ENCODE data around the gene KCNK3.

Gene KCNK3

DNA sequence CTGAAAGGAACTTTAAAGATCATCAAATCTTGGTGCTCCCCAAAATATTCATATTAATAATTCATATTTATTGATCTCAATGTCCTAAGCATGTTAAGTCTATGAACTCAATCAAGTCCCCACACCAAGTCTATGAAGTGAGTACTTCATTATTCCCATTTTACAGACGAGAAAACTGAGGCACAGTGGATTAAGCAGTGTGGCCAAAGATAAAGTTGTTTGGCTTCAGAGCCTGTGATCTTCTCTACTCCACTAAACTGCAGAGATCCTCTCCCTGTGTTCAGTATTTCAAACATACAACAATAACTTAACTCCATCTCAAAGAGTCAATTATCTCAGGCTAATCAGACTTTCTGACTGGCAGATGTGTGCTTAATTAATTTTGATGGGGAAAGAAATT lies 29.8 kb downstream of the KCNK3 start:
- TF ChIP-seq, protein P1, sequence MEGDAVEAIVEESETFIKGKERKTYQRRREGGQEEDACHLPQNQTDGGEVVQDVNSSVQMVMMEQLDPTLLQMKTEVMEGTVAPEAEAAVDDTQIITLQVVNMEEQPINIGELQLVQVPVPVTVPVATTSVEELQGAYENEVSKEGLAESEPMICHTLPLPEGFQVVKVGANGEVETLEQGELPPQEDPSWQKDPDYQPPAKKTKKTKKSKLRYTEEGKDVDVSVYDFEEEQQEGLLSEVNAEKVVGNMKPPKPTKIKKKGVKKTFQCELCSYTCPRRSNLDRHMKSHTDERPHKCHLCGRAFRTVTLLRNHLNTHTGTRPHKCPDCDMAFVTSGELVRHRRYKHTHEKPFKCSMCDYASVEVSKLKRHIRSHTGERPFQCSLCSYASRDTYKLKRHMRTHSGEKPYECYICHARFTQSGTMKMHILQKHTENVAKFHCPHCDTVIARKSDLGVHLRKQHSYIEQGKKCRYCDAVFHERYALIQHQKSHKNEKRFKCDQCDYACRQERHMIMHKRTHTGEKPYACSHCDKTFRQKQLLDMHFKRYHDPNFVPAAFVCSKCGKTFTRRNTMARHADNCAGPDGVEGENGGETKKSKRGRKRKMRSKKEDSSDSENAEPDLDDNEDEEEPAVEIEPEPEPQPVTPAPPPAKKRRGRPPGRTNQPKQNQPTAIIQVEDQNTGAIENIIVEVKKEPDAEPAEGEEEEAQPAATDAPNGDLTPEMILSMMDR (IDR thresholded peaks at IDR 0.05; ENCODE audit: low read depth, low read length, missing control alignments): no peak
- in situ Hi-C loops (cut with HindIII; ENCODE audit: low pct_ligation_motif_present, low sequenced_read_pairs): no loop called here
- DNase-seq: no peak
- H3K27me3 ChIP-seq (replicated peaks): no peaks in the 10 kb centered on the region
- no peak overlapping the region for H3K27ac ChIP-seq
- no peak overlapping the region for H3K4me3 ChIP-seq (ENCODE audit: low read depth, low read length)
- H3K36me3 ChIP-seq (replicated peaks): no peaks in the 10 kb centered on the region

DNA sequence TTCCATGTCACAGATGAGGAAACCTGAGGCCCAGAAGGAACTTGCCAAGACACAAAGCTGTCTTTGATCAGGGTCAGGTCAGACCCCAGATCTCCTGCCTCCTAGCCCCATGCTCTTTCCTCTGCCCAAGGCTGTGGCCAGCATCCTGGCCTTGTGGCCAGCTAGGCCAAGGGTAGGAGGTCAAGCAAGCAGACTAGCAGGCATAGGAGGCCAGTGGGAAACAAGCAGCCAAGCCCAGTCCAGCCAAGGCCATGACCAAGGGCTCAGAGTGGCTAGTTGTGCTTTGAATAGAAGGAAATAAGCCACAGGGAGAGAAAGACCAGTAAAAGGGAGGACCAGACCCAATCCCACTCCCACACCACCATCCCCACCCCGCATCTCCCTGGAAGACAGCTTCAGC lies 30.4 kb downstream of the KCNK3 start:
- H3K27ac ChIP-seq: no peak overlapping the region
- no peaks in the 10 kb centered on the region for H3K36me3 ChIP-seq (replicated peaks)
- TF ChIP-seq, protein P1 (IDR thresholded peaks at IDR 0.05; ENCODE audit: low read depth, low read length, missing control alignments): no peak
- H3K27me3 ChIP-seq (replicated peaks): peaks cover 4% of the 10 kb centered on the region
- no peak overlapping the region for H3K4me3 ChIP-seq (ENCODE audit: low read depth, low read length)
- in situ Hi-C loops (cut with HindIII; ENCODE audit: low pct_ligation_motif_present, low sequenced_read_pairs): no loop called here
- no peak for DNase-seq

DNA sequence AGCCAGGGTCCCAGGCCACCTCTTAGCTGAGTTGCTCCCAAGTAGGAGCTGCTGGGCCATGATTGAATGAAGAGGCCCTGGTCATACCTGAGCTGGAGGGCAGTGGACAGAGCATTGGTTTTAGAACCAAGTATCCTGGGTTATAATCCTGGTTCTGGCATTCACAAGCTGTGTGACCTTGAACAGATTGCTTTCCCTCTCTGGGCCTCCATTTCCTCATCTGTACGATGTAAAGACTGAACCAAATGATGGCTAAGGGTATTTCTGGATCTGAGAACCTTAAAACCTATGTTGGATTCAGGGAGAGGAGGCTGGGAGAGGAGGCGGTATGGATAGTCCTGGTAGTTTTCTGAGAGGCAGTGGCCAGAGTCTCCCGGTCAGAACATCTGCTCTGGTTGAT lies 31.0 kb downstream of the KCNK3 start:
- Histone ChIP-seq H3K36me3 (replicated peaks) (no peaks in the 10 kb centered on the region), H3K27me3 (replicated peaks) (peaks cover 10% of the 10 kb centered on the region), H3K27ac (no peak overlapping the region), H3K4me3 (ENCODE audit: low read depth, low read length) (no peak overlapping the region)
- in situ Hi-C loops (cut with HindIII; ENCODE audit: low pct_ligation_motif_present, low sequenced_read_pairs): no loop called here
- DNase-seq: no peak
- TF ChIP-seq, protein P1 (IDR thresholded peaks at IDR 0.05; ENCODE audit: low read depth, low read length, missing control alignments): no peak

DNA sequence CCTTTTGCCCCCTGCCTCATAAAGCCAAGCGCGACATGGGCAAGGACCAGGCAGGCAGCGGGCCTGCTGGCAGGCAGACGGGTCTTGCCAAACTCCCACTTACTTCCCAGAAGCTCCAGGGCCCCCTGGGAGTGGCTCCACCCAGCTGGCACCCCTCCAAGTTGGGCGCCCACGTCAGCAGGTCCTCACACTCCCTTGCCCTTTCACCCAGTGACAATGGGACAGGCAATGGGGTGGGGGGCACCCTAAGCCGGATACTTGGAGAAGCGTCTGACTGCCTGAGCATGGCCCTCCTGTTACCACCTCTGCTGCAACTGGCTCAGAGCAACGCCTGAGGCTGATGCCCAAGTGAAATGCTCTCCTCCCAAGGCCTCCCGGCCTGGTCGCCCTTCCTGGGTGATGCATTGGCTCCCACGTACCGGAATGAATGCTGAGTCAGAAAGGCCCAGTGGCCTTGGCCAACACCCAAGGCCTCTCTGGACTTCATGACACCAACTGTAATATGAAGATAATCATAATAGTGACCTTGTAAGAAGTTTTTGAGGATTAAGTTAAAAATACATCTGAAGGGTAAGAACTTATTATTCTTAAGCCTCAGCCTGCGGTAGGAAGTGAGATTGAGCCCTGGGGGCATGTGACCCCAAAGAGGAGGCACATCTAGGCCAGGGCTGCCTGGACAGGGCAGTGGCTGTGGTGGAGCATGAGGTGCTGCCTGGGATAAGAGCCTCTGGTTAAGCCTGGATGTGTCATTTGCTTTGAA lies 31.6 kb downstream of the KCNK3 start:
- DNase-seq: peak; percentile 71
- Histone ChIP-seq H3K27me3 (replicated peaks) (peaks cover 13% of the 10 kb centered on the region), H3K36me3 (replicated peaks) (no peaks in the 10 kb centered on the region), H3K27ac (no peak overlapping the region), H3K4me3 (ENCODE audit: low read depth, low read length) (no peak overlapping the region)
- in situ Hi-C loops (cut with HindIII; ENCODE audit: low pct_ligation_motif_present, low sequenced_read_pairs): no loop called here
- TF ChIP-seq, protein P1 (IDR thresholded peaks at IDR 0.05; ENCODE audit: low read depth, low read length, missing control alignments): no peak

DNA sequence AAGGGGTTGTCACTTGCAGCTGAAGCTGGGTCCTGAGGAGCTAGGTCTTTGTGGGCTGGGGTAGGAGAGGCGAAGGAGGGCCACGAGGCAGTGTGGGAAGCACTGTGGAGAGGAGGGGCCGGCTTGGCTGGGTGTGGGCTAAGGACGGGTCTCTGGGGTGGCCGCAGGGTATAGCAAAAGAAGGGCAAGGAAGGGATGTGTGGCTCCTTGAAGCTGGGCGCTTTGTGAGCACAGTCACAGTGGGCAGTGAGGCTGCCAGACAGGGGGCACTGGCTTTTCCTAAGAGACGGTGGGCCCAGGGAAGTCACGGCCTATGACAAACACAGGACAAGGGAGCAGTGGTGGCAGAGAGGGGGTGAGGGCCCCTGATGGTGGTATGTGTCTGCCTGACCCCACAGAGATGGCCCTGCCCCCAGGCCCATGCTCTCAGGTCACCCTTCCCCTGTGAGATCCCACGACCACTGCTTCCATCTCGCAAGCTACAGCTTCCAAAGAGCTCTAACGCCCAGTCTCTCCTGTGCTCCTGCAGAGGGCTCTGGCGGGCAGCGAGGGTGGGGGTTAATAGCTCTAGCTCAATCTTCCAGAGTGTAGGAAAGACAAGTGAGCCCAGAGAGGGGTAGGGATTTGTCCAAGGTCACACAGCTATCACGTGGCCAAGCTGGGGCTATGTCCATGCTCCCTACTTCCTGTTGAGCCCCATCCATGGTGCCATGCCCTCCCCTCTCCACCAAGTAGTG lies 32.4 kb downstream of the KCNK3 start:
- H3K4me3 ChIP-seq (ENCODE audit: low read depth, low read length): no peak overlapping the region
- DNase-seq: no peak
- no peak overlapping the region for H3K27ac ChIP-seq
- TF ChIP-seq, protein P1 (IDR thresholded peaks at IDR 0.05; ENCODE audit: low read depth, low read length, missing control alignments): peak; percentile 3
- in situ Hi-C loops (cut with HindIII; ENCODE audit: low pct_ligation_motif_present, low sequenced_read_pairs): no loop called here
- H3K36me3 ChIP-seq (replicated peaks): no peaks in the 10 kb centered on the region
- peaks cover 13% of the 10 kb centered on the region for H3K27me3 ChIP-seq (replicated peaks)
